GM21528 (cell line): ENCODE data around the gene RFPL1.
"Not testable (repeated sequence)": the region's sequence is repeated elsewhere in the genome, so short reads cannot be mapped to it uniquely, and the experiment has no call there.

Experiments
- ATAC-seq: cut with Tn5 transposase; IDR thresholded peaks from one replicate; pipeline ENCODE4 v1.9.1; 2021; ENCODE audit warnings: mild to moderate bottlenecking, moderate library complexity; ENCODE audit not compliant: unreplicated experiment, low FRiP score

The RFPL1 gene

GRCh38 chr22:29475550-29475949, 37.2 kb downstream of the RFPL1 start:
- no peak for ATAC-seq

DNA sequence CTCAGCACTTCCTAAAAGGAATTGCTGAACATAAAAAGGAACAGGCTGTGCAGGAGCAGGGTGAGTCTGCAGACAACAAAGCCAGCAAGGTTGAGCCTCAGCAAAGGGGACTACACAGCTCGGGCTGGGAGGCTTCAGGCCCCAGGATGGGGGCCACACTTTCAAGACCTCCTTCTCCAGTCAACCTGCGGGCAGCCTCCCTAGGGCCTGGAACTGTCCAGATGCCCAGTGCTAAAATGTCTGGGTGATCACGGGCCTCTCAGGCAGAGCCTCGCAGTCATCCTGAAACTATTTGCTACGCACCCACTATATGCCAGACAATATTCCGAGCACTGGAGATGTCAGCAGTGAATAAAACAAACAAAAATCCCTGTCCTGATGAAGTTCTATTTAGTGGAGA, 37.7 kb downstream of the RFPL1 start:
- no peak for ATAC-seq

- ATAC-seq, result no peak
Measured at GRCh38 chr22:29477723-29478318, 39.4 kb downstream of the RFPL1 start.

DNA sequence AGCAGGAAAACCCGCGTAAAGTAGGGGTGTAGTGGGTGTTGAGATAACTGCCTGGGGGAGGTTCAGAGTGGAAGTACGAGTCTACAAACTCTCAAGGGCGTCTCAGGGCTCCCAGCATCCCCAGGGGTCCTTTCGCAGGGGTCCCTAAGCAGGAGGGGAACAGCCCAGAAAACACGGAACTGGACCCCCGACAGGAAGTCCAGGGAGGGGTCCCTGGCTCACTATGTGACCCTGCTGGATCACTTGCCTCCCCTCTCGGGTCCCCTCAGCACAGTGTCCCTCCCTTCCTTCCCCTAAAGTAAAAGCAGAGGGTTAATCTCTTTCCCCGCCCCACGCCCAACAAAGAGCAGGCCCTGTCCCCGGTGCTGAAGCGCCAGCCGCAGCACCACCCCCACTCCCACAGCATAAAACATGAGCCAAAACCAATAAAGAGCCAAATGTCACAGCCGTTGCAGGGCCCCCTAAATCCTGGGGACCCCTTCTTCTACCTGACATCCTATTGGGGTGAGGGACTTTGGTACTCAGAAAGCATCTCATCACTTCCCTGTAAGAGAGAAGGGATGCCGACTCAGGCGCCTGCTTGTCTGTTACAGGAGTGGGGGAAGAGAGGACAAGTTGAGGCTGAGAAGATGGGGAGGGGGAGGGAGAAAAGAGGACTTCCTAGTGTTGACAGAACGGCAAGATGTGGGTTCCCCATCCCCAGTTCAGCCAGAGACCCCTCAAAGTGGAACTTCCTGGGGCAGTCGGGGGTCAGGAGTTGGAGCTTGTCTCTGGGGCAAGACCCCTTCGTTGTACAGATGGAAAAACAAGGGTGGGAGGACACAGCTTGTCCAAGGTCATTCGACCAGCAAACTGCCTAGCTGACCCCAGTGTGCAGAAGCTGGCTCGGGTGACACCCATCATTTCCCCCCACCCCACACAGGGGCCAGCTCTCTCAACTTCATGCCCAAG, 40.2 kb downstream of the RFPL1 start:
- no peak for ATAC-seq

- no peak for ATAC-seq
Measured at GRCh38 chr22:29479417-29480261, 41.3 kb downstream of the RFPL1 start, which contains the start of gene NEFH. Gene NEFH (plus strand): TSS chr22:29480218. CDS start chr22:29480263, 45 bp downstream.

- ATAC-seq, result no peak
Measured at GRCh38 chr22:29480262-29480511, 41.8 kb downstream of the RFPL1 start.

- ATAC-seq, result no peak
Measured at GRCh38 chr22:29480512-29481264, 42.3 kb downstream of the RFPL1 start.

DNA sequence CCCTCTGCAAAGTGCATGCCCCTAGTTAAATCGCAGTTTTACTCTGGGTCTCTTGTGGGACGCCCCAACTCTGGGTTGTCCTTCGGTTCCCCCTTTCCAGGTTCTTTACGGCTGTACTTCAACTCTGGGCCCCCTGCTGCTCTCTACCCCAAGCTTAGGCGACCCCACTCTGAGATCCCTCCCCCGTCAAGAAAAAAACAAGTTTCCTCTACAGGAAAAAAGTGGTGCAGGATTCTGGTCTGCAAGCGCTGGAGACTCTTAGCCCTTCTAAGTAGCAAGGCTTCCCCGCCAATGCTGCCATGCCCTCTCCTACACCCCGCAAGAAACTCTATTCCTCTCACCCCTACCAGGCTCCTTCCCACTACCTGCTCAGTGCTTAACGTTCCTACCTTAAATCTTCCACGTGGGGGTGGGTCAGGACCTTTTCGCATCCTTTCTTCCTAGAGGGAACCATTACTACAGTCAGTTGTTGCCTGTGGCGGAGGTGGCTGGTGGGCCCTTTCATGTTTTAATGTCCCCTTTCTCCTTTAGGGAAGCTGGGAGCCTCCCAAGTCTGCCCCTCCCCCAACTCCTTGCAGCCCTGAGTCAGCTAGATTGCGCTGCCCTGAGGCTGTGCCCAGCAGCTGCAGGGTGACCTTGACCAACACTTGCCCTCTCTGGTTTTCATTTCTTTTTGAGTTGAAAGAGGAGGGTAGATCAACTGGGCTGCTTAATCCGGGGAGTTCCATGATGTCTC, 43.0 kb downstream of the RFPL1 start:
- ATAC-seq, result no peak

DNA sequence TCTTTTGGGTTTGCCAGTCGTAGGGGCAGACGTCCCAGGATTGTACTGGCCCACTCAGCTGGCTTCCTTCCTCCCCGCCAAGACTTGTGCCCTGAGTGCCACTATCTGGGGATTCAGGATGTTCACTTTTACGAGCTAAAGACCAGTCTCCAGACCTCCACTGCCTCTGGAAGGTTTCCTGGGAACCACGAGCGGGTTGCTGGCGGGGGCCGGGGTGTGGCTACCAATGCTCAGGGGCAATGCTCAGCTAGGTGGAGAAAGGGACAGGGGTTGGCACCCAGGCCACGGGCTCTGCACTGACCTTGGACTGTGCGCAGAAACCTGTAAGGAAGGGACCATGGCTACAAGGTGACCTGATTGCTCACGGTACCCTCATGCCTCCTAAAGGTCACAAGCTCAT, 43.9 kb downstream of the RFPL1 start:
- ATAC-seq, result no peak

GRCh38 chr22:29482726-29483125, 44.3 kb downstream of the RFPL1 start:
- no peak for ATAC-seq

- ATAC-seq, result no peak
Measured at GRCh38 chr22:29483254-29483653, 44.9 kb downstream of the RFPL1 start.

DNA sequence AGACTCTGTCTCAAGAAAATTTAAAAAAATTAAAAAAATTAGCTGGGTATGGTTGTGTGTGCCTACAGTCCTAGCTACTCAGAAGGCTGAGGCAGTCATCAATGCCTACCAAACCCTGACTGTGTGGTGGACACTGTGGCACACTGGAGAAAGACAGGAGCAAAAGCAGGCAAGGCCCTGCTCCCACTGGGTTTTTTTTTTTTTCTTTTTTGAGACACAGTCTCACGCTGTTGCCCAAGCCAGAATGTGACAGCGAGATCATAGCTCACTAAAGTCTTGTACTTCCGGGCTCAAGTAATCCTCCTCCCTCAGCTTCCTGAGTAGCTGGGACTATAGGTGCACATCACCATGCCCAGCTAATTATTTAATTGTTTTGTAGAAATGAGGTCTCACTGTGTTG, 46.3 kb downstream of the RFPL1 start:
- ATAC-seq, result no peak

GRCh38 chr22:29485448-29485847, 47.1 kb downstream of the RFPL1 start:
- ATAC-seq, result no peak

- no peak for ATAC-seq
Measured at GRCh38 chr22:29487426-29487986, 49.1 kb downstream of the RFPL1 start.

DNA sequence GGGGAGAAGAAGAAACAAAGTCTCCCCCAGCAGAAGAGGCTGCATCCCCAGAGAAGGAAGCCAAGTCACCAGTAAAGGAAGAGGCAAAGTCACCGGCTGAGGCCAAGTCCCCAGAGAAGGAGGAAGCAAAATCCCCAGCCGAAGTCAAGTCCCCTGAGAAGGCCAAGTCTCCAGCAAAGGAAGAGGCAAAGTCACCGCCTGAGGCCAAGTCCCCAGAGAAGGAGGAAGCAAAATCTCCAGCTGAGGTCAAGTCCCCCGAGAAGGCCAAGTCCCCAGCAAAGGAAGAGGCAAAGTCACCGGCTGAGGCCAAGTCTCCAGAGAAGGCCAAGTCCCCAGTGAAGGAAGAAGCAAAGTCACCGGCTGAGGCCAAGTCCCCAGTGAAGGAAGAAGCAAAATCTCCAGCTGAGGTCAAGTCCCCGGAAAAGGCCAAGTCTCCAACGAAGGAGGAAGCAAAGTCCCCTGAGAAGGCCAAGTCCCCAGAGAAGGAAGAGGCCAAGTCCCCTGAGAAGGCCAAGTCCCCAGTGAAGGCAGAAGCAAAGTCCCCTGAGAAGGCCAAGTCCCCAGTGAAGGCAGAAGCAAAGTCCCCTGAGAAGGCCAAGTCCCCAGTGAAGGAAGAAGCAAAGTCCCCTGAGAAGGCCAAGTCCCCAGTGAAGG, 50.9 kb downstream of the RFPL1 start:
- ATAC-seq, result not testable (repeated sequence)

- ATAC-seq, result no peak
Measured at GRCh38 chr22:29491012-29491411, 52.6 kb downstream of the RFPL1 start.
